LNCAP (cell line): Measurements from ENCODE around the gene ATL1.

Experiments
- CTCF ChIP-seq: fragments of 450-650 bp; IDR thresholded peaks from 2 replicates; pipeline ENCODE4 v1.5.1; 2017; ENCODE audit warnings: mild to moderate bottlenecking

ATL1 gene

GRCh38 chr14:50607761-50608160 is 47.8 kb downstream of the ATL1 start:
- TF ChIP-seq CTCF: no peak

- TF ChIP-seq CTCF: no peak
Measured at GRCh38 chr14:50608302-50608851, 48.4 kb downstream of the ATL1 start.

- TF ChIP-seq CTCF: no peak
Measured at GRCh38 chr14:50610465-50610864, 50.5 kb downstream of the ATL1 start.

GRCh38 chr14:50612806-50613205 is 52.9 kb downstream of the ATL1 start:
- no peak for TF ChIP-seq CTCF

- TF ChIP-seq CTCF: no peak
Measured at GRCh38 chr14:50615056-50615455, 55.1 kb downstream of the ATL1 start.

- no peak for TF ChIP-seq CTCF
Measured at GRCh38 chr14:50615552-50615951, 55.6 kb downstream of the ATL1 start.

GRCh38 chr14:50616275-50616674 is 56.3 kb downstream of the ATL1 start:
- TF ChIP-seq CTCF: no peak

GRCh38 chr14:50619569-50620141 is 59.7 kb downstream of the ATL1 start:
- peak; percentile 77 for TF ChIP-seq CTCF
